ENCODE data around the gene INTS11. TPM values are rescaled to one million over a fixed set of nuclear protein-coding genes. Genes with fewer than 3 reads are reported as not detected.

INTS11 gene
- total and polyA plus RNA-seq, 2 of the 13 experiments (the other 11 are each of a cell fraction or from before 2014, with no cell fraction given) = 52.8 to 94.8 TPM

DNA sequence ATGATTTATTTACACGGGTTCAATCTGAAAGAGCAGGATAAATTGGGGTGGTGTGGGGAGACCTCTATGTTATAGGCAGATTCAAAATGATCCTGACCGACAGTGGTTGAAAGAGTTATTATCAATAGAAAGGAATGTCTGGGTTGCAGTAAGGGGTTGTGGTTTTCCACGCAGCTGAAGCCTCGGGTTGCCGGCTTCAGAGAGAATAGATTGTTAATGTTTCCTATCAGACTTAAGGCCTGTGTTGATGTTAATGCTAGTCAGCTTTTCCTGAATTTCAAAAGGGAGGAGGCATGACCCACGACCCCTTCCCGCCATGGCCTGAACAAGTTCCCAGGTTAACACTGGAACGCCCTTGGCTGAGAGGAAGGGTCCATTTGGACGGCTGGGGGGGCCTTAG, 48.6 kb downstream of the INTS11 start:
- peaks cover 53% of the 10 kb centered on the region for H3K4me1 ChIP-seq (ENCODE audit: insufficient read depth, low read length)
- H3K27me3 ChIP-seq (ENCODE audit: control insufficient read depth in 1 of 2, insufficient read depth in 2 of 2, low read length in 2 of 2) = no peaks in the 10 kb centered on the region; a peak in 1 of 5 replicates
- peaks cover 24% of the 10 kb centered on the region for H3K79me2 ChIP-seq (ENCODE audit: insufficient read depth, low read length)
- BruUV-seq (replicated peaks) = TSS peak; percentile 70
- 85% methylated on average over 9 of the region's 9 CpGs for whole genome bisulfite sequencing (ENCODE audit: low lambda C conversion rate)
- TF ChIP-seq ZKSCAN8 (CRISPR knock-in tag; IDR thresholded peaks at IDR 0.05; ENCODE audit: borderline replicate concordance) = no peak
- TF ChIP-seq MEIS1 (CRISPR knock-in tag; IDR thresholded peaks at IDR 0.05; ENCODE audit: borderline replicate concordance) = no peak
- TF ChIP-seq, protein P1, sequence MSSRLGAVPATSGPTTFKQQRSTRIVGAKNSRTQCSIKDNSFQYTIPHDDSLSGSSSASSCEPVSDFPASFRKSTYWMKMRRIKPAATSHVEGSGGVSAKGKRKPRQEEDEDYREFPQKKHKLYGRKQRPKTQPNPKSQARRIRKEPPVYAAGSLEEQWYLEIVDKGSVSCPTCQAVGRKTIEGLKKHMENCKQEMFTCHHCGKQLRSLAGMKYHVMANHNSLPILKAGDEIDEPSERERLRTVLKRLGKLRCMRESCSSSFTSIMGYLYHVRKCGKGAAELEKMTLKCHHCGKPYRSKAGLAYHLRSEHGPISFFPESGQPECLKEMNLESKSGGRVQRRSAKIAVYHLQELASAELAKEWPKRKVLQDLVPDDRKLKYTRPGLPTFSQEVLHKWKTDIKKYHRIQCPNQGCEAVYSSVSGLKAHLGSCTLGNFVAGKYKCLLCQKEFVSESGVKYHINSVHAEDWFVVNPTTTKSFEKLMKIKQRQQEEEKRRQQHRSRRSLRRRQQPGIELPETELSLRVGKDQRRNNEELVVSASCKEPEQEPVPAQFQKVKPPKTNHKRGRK (CRISPR knock-in tag; IDR thresholded peaks at IDR 0.05) = no peak
- TF ChIP-seq IKZF5 (CRISPR knock-in tag; IDR thresholded peaks at IDR 0.05) = no peak
- TF ChIP-seq, protein P2, sequence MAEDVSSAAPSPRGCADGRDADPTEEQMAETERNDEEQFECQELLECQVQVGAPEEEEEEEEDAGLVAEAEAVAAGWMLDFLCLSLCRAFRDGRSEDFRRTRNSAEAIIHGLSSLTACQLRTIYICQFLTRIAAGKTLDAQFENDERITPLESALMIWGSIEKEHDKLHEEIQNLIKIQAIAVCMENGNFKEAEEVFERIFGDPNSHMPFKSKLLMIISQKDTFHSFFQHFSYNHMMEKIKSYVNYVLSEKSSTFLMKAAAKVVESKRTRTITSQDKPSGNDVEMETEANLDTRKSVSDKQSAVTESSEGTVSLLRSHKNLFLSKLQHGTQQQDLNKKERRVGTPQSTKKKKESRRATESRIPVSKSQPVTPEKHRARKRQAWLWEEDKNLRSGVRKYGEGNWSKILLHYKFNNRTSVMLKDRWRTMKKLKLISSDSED (CRISPR knock-in tag; IDR thresholded peaks at IDR 0.05) = no peak
- TF ChIP-seq PRDM15 (CRISPR knock-in tag; IDR thresholded peaks at IDR 0.05) = no peak
- TF ChIP-seq CEBPZ (IDR thresholded peaks at IDR 0.05; ENCODE audit: low read length) = no peak
- TF ChIP-seq, protein P3, sequence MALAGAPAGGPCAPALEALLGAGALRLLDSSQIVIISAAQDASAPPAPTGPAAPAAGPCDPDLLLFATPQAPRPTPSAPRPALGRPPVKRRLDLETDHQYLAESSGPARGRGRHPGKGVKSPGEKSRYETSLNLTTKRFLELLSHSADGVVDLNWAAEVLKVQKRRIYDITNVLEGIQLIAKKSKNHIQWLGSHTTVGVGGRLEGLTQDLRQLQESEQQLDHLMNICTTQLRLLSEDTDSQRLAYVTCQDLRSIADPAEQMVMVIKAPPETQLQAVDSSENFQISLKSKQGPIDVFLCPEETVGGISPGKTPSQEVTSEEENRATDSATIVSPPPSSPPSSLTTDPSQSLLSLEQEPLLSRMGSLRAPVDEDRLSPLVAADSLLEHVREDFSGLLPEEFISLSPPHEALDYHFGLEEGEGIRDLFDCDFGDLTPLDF (CRISPR knock-in tag; IDR thresholded peaks at IDR 0.05) = no peak
- no peak for FAIRE-seq
- intact Hi-C loops (cut with micrococcal nuclease; ENCODE audit: unreplicated experiment) = no loop called here
- H3K36me3 ChIP-seq (replicated peaks in 1 of 2; ENCODE audit: control insufficient read depth in 1 of 2, insufficient read depth in 2 of 2, low read length in 2 of 2) = peaks cover 0 to 2% of the 10 kb centered on the region in 2 experiments; a peak in 1 of 5 replicates
- in situ Hi-C loops (cut with HindIII; ENCODE audit: extremely low pct_ligation_motif_present, low pct_unique_long_range_greater_than_20kb) = no loop called here
- no peak overlapping the region for H2AFZ ChIP-seq (ENCODE audit: low read length)
- H4K20me1 ChIP-seq (ENCODE audit: insufficient read depth, low read length) = peaks cover 15% of the 10 kb centered on the region; the same call in 1 of the 2 replicates
- no peak overlapping the region for H3K4me3 ChIP-seq (replicated peaks in 1 of 3; ENCODE audit: insufficient read depth in 1 of 3, low read depth in 2 of 3, low read length in 3 of 3)
- ATAC-seq = no peak
- ChIA-PET POLR2A (no interaction called here), CTCF (ENCODE audit: low intra/inter-chr PET ratio, low total read pairs) (no interaction called here)
- no peak for DNase-seq (ENCODE audit: low spot score)
- no peaks in the 10 kb centered on the region for H3K9me3 ChIP-seq (ENCODE audit: low read length)
- no peak overlapping the region for H3K4me2 ChIP-seq (ENCODE audit: low read depth, low read length)
- H3K27ac ChIP-seq (ENCODE audit: extremely low read length, insufficient read depth, low read length) = no peak overlapping the region
- no peak overlapping the region for H3K9ac ChIP-seq (ENCODE audit: insufficient read depth, low read depth, low read length)
